Ascending aorta (tissue), 2 donors: ENCODE measurements around the gene OVOL3. TPM values are rescaled to one million over a fixed set of nuclear protein-coding genes. Genes with fewer than 3 reads are reported as not detected.

Experiments
- DNase-seq, 2 donors: peaks; one replicate each; pipeline ENCODE4 v3.0.0-alpha.2; 2019; ENCODE audit warnings: low spot score in 2 of 2
- H3K27ac ChIP-seq, 2 donors: fragments of 200-600 bp; sonication (generic); one replicate each; pipeline ENCODE4 v1.5.1; 2016 to 2017; ENCODE audit warnings: mild to moderate bottlenecking in 1 of 2
- H3K27me3 ChIP-seq: fragments of 200-600 bp; sonication (generic); one replicate; pipeline ENCODE4 v1.5.1; 2017
- H3K36me3 ChIP-seq, 2 donors: fragments of 200-600 bp; sonication (generic); one replicate each; pipeline ENCODE4 v1.5.1; 2016
- H3K4me1 ChIP-seq, 2 donors: fragments of 200-600 bp; sonication (generic); one replicate each; pipeline ENCODE4 v1.5.1; 2016 to 2017; ENCODE audit warnings: mild to moderate bottlenecking in 1 of 2
- H3K4me3 ChIP-seq, 2 donors: fragments of 200-600 bp; sonication (generic); one replicate each; pipeline ENCODE4 v1.5.1; 2016 to 2017; ENCODE audit warnings: mild to moderate bottlenecking in 1 of 2
- H3K9me3 ChIP-seq, 2 donors: fragments of 200-600 bp; sonication (generic); one replicate each; pipeline ENCODE4 v1.5.1; 2016
- CTCF ChIP-seq, 3 experiments: fragments of 200-600 bp in 2 of 3; fragments of 450-650 bp in 1 of 3; sonication (generic) in 2 of 3; IDR thresholded peaks; one replicate each; pipeline ENCODE4 v1.5.1; 2016 to 2019; ENCODE audit warnings: antibody characterized with exemption in 3 of 3, mild to moderate bottlenecking in 1 of 3, moderate library complexity in 1 of 3
- intact Hi-C: fragments of 100-400 bp; cut with DNase I; formaldehyde crosslinking; loops from one replicate; pipeline ENCODE4 v1.15.1; 2023
- total RNA-seq: library from RNA; depleted of rRNA; stranded (reverse); fragments of >200 nt; gene quantifications from one replicate; pipeline ENCODE4 v1.1.0, GENCODE V29; 2016

Gene OVOL3
- total RNA-seq, 1 donor from 2014 or later = not detected

DNA sequence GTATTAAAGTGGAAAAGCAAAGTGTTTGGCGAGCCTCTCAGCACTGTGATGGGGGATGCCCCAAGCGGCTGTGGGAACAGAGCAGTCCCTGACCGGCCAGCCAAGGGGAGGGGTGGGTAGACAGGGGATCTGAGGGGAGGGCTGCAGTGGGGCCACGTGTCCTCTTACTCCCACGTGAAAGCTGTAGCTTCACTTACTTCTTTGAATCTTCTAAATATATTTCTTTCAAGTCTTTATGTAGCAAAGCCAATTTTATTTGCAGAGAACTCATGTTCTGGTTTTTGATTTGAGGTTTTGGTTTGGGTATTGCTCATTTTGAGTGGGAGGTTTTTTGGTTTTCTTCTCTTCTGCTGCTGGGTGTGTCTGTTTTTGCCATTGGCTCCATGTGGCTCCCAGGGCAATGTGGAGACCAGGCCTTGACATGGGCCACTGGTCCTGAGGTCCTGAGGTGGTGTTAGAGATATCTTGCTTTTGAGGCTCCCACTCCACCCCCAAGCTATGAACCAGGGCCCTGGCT lies 17.7 kb upstream of the OVOL3 start:
- H3K4me3 ChIP-seq = no peak overlapping the region
- no peaks in the 10 kb centered on the region for H3K36me3 ChIP-seq
- H3K27me3 ChIP-seq = no peaks in the 10 kb centered on the region
- no peaks in the 10 kb centered on the region for H3K4me1 ChIP-seq
- TF ChIP-seq CTCF (IDR thresholded peaks at IDR 0.05) = no peak
- DNase-seq = no peak
- H3K9me3 ChIP-seq = no peaks in the 10 kb centered on the region
- no peak overlapping the region for H3K27ac ChIP-seq
- intact Hi-C loops = no loop called here

DNA sequence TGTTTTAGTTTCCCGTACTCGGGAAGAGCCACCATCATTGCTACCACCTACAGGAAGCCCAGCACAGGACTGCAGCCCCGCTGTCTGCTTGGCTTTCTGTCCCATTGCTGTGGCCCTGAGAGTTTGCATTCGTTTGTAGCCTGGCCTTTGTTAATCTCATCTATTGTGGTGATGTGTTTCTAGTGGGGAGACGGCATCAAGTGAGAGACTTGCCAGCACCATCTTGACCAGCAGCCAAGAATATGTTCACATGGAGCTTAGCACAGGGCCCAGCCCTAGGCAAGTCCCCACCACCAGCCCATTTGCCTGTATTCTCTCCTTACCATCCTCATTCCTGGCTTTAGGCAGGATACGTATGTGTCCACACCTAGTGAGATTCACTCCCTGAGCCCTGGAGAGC lies 17.3 kb upstream of the OVOL3 start:
- H3K27me3 ChIP-seq = no peaks in the 10 kb centered on the region
- DNase-seq = no peak
- H3K4me3 ChIP-seq = no peak overlapping the region
- TF ChIP-seq CTCF (IDR thresholded peaks at IDR 0.05) = no peak
- intact Hi-C loops = no loop called here
- H3K4me1 ChIP-seq = no peaks in the 10 kb centered on the region
- no peaks in the 10 kb centered on the region for H3K36me3 ChIP-seq
- H3K27ac ChIP-seq = no peak overlapping the region
- no peaks in the 10 kb centered on the region for H3K9me3 ChIP-seq

DNA sequence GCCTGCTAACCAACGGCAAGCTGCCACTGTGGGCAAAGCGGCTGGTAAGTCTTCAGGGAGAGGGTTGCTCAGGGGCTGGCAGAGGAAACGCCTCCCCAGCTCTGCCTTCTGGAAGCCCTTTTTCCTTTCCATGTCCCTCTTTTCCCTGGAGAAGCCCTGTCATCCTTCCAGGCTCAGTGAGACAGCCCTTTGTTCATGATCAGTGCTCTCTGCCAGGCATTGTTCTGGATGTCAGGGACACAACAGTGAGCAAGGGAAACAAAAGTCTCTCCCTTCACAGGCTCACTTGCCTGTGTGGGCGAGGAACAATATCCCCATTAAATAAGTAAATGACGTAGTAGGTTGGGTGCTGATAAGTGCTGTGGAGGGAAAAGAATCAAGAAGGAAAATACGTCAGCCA lies 13.9 kb upstream of the OVOL3 start:
- Histone ChIP-seq H3K27me3 (no peaks in the 10 kb centered on the region), H3K4me3 (no peak overlapping the region), H3K4me1 (no peaks in the 10 kb centered on the region), H3K9me3 (no peaks in the 10 kb centered on the region), H3K36me3 (no peaks in the 10 kb centered on the region), H3K27ac (no peak overlapping the region)
- DNase-seq = no peak
- intact Hi-C loops = no loop called here
- TF ChIP-seq CTCF (IDR thresholded peaks at IDR 0.05) = no peak

DNA sequence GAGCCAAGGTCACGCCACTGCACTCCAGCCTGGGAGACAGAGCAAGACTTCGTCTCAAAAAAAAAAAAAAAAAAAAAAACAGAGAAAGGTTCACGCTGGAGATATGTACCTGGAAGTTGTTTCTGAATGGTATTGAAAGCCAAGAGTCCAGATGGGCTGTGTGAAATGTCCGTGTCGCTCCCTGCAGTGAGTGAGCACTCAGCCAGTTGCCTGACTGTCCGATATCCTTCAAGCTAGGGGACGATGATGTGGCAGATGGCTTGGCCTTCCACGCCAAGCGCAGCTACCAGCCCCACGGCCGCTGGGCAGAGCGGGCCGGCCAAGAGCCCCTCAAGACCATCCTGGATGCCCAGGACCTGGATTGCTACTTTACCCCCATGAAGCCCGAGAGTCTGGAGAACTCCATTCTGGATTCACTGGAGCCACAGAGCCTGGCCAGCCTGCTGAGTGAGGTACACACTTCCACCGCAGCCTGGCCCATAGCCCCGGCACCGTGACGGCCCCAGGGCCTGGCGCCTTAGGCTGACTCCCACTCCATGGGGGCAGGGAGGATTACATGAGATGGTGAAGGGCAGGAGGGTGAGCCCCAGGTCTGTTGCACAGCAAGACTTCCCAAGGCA lies 11.7 kb upstream of the OVOL3 start:
- H3K36me3 ChIP-seq = no peaks in the 10 kb centered on the region
- TF ChIP-seq CTCF (IDR thresholded peaks at IDR 0.05) = no peak
- no peaks in the 10 kb centered on the region for H3K27me3 ChIP-seq
- DNase-seq = no peak
- no peaks in the 10 kb centered on the region for H3K9me3 ChIP-seq
- H3K27ac ChIP-seq = no peak overlapping the region
- no peaks in the 10 kb centered on the region for H3K4me1 ChIP-seq
- intact Hi-C loops = no loop called here
- no peak overlapping the region for H3K4me3 ChIP-seq

GRCh38 chr19:36100476-36100875 lies 10.5 kb upstream of the OVOL3 start:
- no peak for TF ChIP-seq CTCF (IDR thresholded peaks at IDR 0.05)
- no peaks in the 10 kb centered on the region for H3K4me1 ChIP-seq
- no peaks in the 10 kb centered on the region for H3K36me3 ChIP-seq
- H3K27ac ChIP-seq = no peak overlapping the region
- no peaks in the 10 kb centered on the region for H3K9me3 ChIP-seq
- no peaks in the 10 kb centered on the region for H3K27me3 ChIP-seq
- no peak overlapping the region for H3K4me3 ChIP-seq
- no peak for DNase-seq
- intact Hi-C loops = no loop called here
